ENCODE results near the gene CADPS. TPM values are rescaled to one million over a fixed set of nuclear protein-coding genes. Genes with fewer than 3 reads are reported as not detected.

CADPS gene
- total RNA-seq, 1 experiment from 2014 or later, result not detected

GRCh38 chr3:62416144-62416543 lies 459.1 kb downstream of the CADPS start:
- no TSS peak for BruUV-seq (replicated peaks)
- intact Hi-C loops (cut with micrococcal nuclease; ENCODE audit: unreplicated experiment), result no loop called here
- no peaks in the 10 kb centered on the region for H3K9me2 ChIP-seq (ENCODE audit: insufficient read depth)
- peaks cover 15% of the 10 kb centered on the region; the same call in 1 of the 2 replicates for H3K27me3 ChIP-seq (ENCODE audit: insufficient read depth, low read depth)
- H3K27ac ChIP-seq, result no peak overlapping the region
- H3K4me2 ChIP-seq, result no peak overlapping the region
- no peaks in the 10 kb centered on the region for H3K9me3 ChIP-seq (ENCODE audit: insufficient read depth, low read depth)
- DNase-seq, result no peak
- no peak overlapping the region for H3K4me3 ChIP-seq
- H4K20me1 ChIP-seq (ENCODE audit: insufficient read depth), result no peaks in the 10 kb centered on the region
- no peak overlapping the region for H2AFZ ChIP-seq
- no peaks in the 10 kb centered on the region for H3F3A ChIP-seq (ENCODE audit: insufficient read depth, low read depth)
- TF ChIP-seq EZH2 (IDR thresholded peaks at IDR 0.05; ENCODE audit: low read depth) (no peak), CTCF (conservative IDR thresholded peaks at IDR 0.05) (no peak)
- ChIA-PET CTCF (no interaction called here), POLR2A (ENCODE audit: unreplicated experiment) (no interaction called here)
- H3K79me2 ChIP-seq (ENCODE audit: low read depth), result no peaks in the 10 kb centered on the region
- no peaks in the 10 kb centered on the region for H3K4me1 ChIP-seq (replicated peaks; ENCODE audit: insufficient read depth)
- no peaks in the 10 kb centered on the region for H3K36me3 ChIP-seq (ENCODE audit: low read depth)

GRCh38 chr3:62415312-62415801 lies 459.9 kb downstream of the CADPS start:
- Histone ChIP-seq H3K4me1 (replicated peaks; ENCODE audit: insufficient read depth) (no peaks in the 10 kb centered on the region), H3K9me2 (ENCODE audit: insufficient read depth) (no peaks in the 10 kb centered on the region), H2AFZ (no peak overlapping the region), H3F3A (ENCODE audit: insufficient read depth, low read depth) (no peaks in the 10 kb centered on the region), H3K4me2 (no peak overlapping the region), H3K27ac (no peak overlapping the region), H3K9me3 (ENCODE audit: insufficient read depth, low read depth) (no peaks in the 10 kb centered on the region), H3K4me3 (no peak overlapping the region), H3K27me3 (ENCODE audit: insufficient read depth, low read depth) (peaks cover 20% of the 10 kb centered on the region; the same call in 1 of the 2 replicates), H3K79me2 (ENCODE audit: low read depth) (no peaks in the 10 kb centered on the region), H3K36me3 (ENCODE audit: low read depth) (no peaks in the 10 kb centered on the region), H4K20me1 (ENCODE audit: insufficient read depth) (no peaks in the 10 kb centered on the region)
- TF ChIP-seq EZH2 (IDR thresholded peaks at IDR 0.05; ENCODE audit: low read depth) (no peak), CTCF (conservative IDR thresholded peaks at IDR 0.05) (no peak)
- DNase-seq, result no peak
- intact Hi-C loops (cut with micrococcal nuclease; ENCODE audit: unreplicated experiment), result no loop called here
- ChIA-PET POLR2A (ENCODE audit: unreplicated experiment) (interaction anchor here (0.6 kb wide), 1 partner anchor 1403 kb away, joined by 5 read pairs; no protein-coding TSS in a partner anchor), CTCF (no interaction called here)
- no TSS peak for BruUV-seq (replicated peaks)

- BruUV-seq (replicated peaks), result no TSS peak
- no peak overlapping the region for H3K4me3 ChIP-seq
- intact Hi-C loops (cut with micrococcal nuclease; ENCODE audit: unreplicated experiment), result no loop called here
- H3K9me2 ChIP-seq (ENCODE audit: insufficient read depth), result no peaks in the 10 kb centered on the region
- H3K27ac ChIP-seq, result no peak overlapping the region
- no peaks in the 10 kb centered on the region for H3K36me3 ChIP-seq (ENCODE audit: low read depth)
- no peaks in the 10 kb centered on the region for H3F3A ChIP-seq (ENCODE audit: insufficient read depth, low read depth)
- no peak for DNase-seq
- no peaks in the 10 kb centered on the region for H4K20me1 ChIP-seq (ENCODE audit: insufficient read depth)
- CTCF ChIA-PET, result no interaction called here
- H2AFZ ChIP-seq, result no peak overlapping the region
- TF ChIP-seq CTCF (conservative IDR thresholded peaks at IDR 0.05), result no peak
- no peak for TF ChIP-seq EZH2 (IDR thresholded peaks at IDR 0.05; ENCODE audit: low read depth)
- peaks cover 23% of the 10 kb centered on the region; the same call in 1 of the 2 replicates for H3K27me3 ChIP-seq (ENCODE audit: insufficient read depth, low read depth)
- no peaks in the 10 kb centered on the region for H3K79me2 ChIP-seq (ENCODE audit: low read depth)
- POLR2A ChIA-PET (ENCODE audit: unreplicated experiment), result interaction anchor here (0.6 kb wide), 1 partner anchor 1404 kb away, joined by 5 read pairs; no protein-coding TSS in a partner anchor
- H3K4me2 ChIP-seq, result no peak overlapping the region
- H3K9me3 ChIP-seq (ENCODE audit: insufficient read depth, low read depth), result no peaks in the 10 kb centered on the region
- no peaks in the 10 kb centered on the region for H3K4me1 ChIP-seq (replicated peaks; ENCODE audit: insufficient read depth)
Observed at GRCh38 chr3:62414786-62415185, 460.4 kb downstream of the CADPS start.

Measured in PC-9 (cell line).